Measurements from ENCODE around the gene C2CD3.
"Not testable (repeated sequence)": the region's sequence is repeated elsewhere in the genome, so short reads cannot be mapped to it uniquely, and the experiment has no call there.

Gene C2CD3

GRCh38 chr11:74123008-74123448 lies 47.8 kb downstream of the C2CD3 start:
- H3K4me3 ChIP-seq (ENCODE audit: low read depth, low read length), result no peak overlapping the region
- no peak for DNase-seq (ENCODE audit: low read depth)
- peak; percentile 15 for TF ChIP-seq CTCF (conservative IDR thresholded peaks at IDR 0.05; ENCODE audit: low read depth, low read length)

GRCh38 chr11:74121804-74122203 lies 49.0 kb downstream of the C2CD3 start:
- no peak for DNase-seq (ENCODE audit: low read depth)
- no peak for TF ChIP-seq CTCF (conservative IDR thresholded peaks at IDR 0.05; ENCODE audit: low read depth, low read length)
- H3K4me3 ChIP-seq (ENCODE audit: low read depth, low read length), result no peak overlapping the region

GRCh38 chr11:74120260-74121035 lies 50.4 kb downstream of the C2CD3 start:
- not testable (repeated sequence) for H3K4me3 ChIP-seq (ENCODE audit: low read depth, low read length); DNase-seq (ENCODE audit: low read depth)

- H3K4me3 ChIP-seq (ENCODE audit: low read depth, low read length), result no peak overlapping the region
- TF ChIP-seq CTCF (conservative IDR thresholded peaks at IDR 0.05; ENCODE audit: low read depth, low read length), result no peak
- no peak for DNase-seq (ENCODE audit: low read depth)
Observed at GRCh38 chr11:74116719-74117118, 54.1 kb downstream of the C2CD3 start.

- DNase-seq (ENCODE audit: low read depth), result no peak
- TF ChIP-seq CTCF (conservative IDR thresholded peaks at IDR 0.05; ENCODE audit: low read depth, low read length), result no peak
Observed at GRCh38 chr11:74112877-74113276, 57.9 kb downstream of the C2CD3 start.

GRCh38 chr11:74106124-74106523 lies 64.7 kb downstream of the C2CD3 start:
- no peak for TF ChIP-seq CTCF (conservative IDR thresholded peaks at IDR 0.05; ENCODE audit: low read depth, low read length)
- H3K4me3 ChIP-seq (ENCODE audit: low read depth, low read length), result no peak overlapping the region
- no peak for DNase-seq (ENCODE audit: low read depth)

More at GRCh38 chr11:74112877-74113276, 57.9 kb downstream of the C2CD3 start:
- H3K4me3 ChIP-seq (ENCODE audit: low read depth, low read length), result no peak overlapping the region

- H3K4me3 ChIP-seq (ENCODE audit: low read depth, low read length), result no peak overlapping the region
- TF ChIP-seq CTCF (conservative IDR thresholded peaks at IDR 0.05; ENCODE audit: low read depth, low read length), result no peak
- DNase-seq (ENCODE audit: low read depth), result no peak
Observed at GRCh38 chr11:74102321-74102720, 68.5 kb downstream of the C2CD3 start.

All from choroid plexus epithelial cell (primary cell).